ENCODE results near the gene METTL26. TPM values are rescaled to one million over a fixed set of nuclear protein-coding genes. Genes with fewer than 3 reads are reported as not detected.

METTL26 gene
- polyA plus RNA-seq, 2 donors = 73.2 to 94.3 TPM

DNA sequence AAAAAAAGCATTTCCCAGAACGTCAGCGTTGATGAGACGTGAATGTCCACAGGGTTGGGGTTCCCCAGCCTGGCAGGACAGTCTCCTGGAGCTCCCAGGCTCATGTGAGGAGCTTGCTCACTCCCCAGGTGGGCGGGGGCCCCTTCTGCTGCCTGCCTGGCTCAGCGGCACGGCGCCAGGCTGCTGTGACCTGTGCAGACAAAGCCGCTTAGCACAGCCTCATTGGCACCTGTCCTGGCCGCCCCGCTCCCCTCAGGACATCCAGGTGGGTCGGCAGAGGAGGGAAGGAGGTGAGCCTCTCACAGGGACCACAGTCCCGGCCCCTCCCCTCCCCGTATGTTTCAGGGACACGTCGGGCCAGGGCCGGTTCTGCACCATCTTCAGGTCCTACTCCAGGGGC lies 18.2 kb downstream of the METTL26 start:
- WGBS, 2 donors = 68 to 75% methylated on average over 15 to 16 of the region's 16 CpGs
- H3K4me3 ChIP-seq (ENCODE audit: low read depth in 1 of 2, low read length in 2 of 2) = no peak overlapping the region
- H3K27me3 ChIP-seq (ENCODE audit: control insufficient read depth in 1 of 2, insufficient read depth in 2 of 2, low read length in 2 of 2) = no peaks in the 10 kb centered on the region
- no peak overlapping the region for H3K27ac ChIP-seq (ENCODE audit: low read depth in 2 of 2, low read length in 1 of 2)
- no peaks in the 10 kb centered on the region for H3K9me3 ChIP-seq (ENCODE audit: control insufficient read depth in 2 of 2, insufficient read depth in 1 of 2, low read depth in 1 of 2, low read length in 1 of 2)
- H3K36me3 ChIP-seq (ENCODE audit: control insufficient read depth in 2 of 2, insufficient read depth in 2 of 2, low read length in 1 of 2) = peaks cover 3 to 19% of the 10 kb centered on the region in 2 donors
- H3K4me1 ChIP-seq (ENCODE audit: control insufficient read depth in 2 of 2, insufficient read depth in 2 of 2, low read length in 1 of 2) = peaks cover 6 to 14% of the 10 kb centered on the region in 2 donors

- H3K36me3 ChIP-seq (ENCODE audit: control insufficient read depth in 2 of 2, insufficient read depth in 2 of 2, low read length in 1 of 2) = peaks cover 3 to 19% of the 10 kb centered on the region in 2 donors
- no peak overlapping the region for H3K27ac ChIP-seq (ENCODE audit: low read depth in 2 of 2, low read length in 1 of 2)
- no peaks in the 10 kb centered on the region for H3K27me3 ChIP-seq (ENCODE audit: control insufficient read depth in 1 of 2, insufficient read depth in 2 of 2, low read length in 2 of 2)
These were observed 19.1 kb downstream of the METTL26 start for GRCh38 chr16:616733-617586.

DNA sequence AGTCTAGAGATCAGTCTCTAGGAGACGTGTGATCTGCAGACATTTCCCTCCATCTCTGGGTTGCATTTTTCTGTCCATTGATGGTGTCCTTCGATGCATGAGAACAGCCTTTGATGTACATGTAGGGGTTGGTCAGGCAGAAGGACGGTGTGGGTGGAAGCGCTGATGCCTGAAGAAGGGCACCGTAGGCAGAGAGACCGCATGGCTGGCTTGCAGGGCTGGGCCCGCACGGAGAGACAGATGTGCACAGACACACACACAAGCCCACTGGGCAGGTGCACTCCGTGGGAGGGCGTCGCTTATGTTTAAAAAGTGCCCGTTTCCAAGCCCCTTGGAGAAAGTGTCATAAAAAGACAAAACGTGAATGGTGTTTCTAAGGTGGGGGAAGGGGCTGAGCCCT lies 21.0 kb downstream of the METTL26 start:
- Histone ChIP-seq H3K9me3 (ENCODE audit: control insufficient read depth in 2 of 2, insufficient read depth in 1 of 2, low read depth in 1 of 2, low read length in 1 of 2) (no peaks in the 10 kb centered on the region), H3K4me3 (ENCODE audit: low read depth in 1 of 2, low read length in 2 of 2) (no peak overlapping the region), H3K4me1 (ENCODE audit: control insufficient read depth in 2 of 2, insufficient read depth in 2 of 2, low read length in 1 of 2) (peaks cover 2 to 13% of the 10 kb centered on the region in 2 donors), H3K27ac (ENCODE audit: low read depth in 2 of 2, low read length in 1 of 2) (no peak overlapping the region), H3K36me3 (ENCODE audit: control insufficient read depth in 2 of 2, insufficient read depth in 2 of 2, low read length in 1 of 2) (peaks cover 3 to 19% of the 10 kb centered on the region in 2 donors), H3K27me3 (ENCODE audit: control insufficient read depth in 1 of 2, insufficient read depth in 2 of 2, low read length in 2 of 2) (no peaks in the 10 kb centered on the region)
- 91 to 93% methylated on average over 13 of the region's 13 CpGs for WGBS, 2 donors

More at GRCh38 chr16:616733-617586, 19.1 kb downstream of the METTL26 start:
- Histone ChIP-seq H3K4me1 (ENCODE audit: control insufficient read depth in 2 of 2, insufficient read depth in 2 of 2, low read length in 1 of 2) (peaks cover 6 to 14% of the 10 kb centered on the region in 2 donors), H3K4me3 (ENCODE audit: low read depth in 1 of 2, low read length in 2 of 2) (no peak overlapping the region), H3K9me3 (ENCODE audit: control insufficient read depth in 2 of 2, insufficient read depth in 1 of 2, low read depth in 1 of 2, low read length in 1 of 2) (no peaks in the 10 kb centered on the region)
- WGBS, 2 donors = 92% methylated on average over 39 of the region's 39 CpGs

DNA sequence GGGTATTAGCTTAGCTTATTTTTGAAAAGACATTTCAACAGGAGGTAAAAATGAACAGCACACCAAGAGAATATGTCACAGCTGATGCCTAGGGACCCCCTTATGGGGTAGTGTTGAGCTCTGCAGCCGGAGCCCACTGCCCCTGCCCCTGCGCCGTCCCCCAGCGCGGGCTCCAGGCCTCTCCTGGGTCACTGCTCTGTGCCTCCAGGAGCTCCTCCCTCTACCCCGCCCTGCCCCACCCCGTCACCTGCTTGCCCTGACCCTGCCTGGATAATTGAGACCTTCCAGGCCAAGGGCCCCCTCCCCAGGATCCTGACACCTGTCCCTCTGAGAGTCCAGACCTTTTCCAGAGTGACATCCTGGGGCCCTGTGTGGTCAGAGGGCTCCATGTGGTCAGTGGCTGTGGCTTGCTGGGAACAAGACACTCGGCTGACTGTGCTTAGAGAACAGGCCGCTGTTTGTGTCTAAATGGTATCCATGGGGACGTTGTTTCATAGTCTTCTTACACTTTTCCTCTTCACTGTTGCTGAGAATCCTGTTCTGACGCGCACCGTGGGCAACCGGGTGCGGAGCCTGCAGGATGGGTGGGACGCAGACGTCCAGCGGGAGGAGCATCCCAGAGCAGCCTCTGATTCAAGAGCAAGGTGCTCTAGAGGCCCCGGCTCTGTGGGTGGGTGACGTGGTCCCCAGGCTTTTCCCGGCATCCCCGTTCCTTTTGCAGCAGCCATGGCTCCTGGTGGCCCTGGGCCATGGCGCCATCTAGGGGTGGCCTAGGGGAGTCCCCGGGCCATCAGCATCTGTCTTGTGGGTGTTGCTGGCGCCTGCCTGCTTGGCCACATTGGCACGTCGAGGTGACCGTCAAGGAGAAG lies 25.4 kb downstream of the METTL26 start:
- Histone ChIP-seq H3K27me3 (ENCODE audit: control insufficient read depth in 1 of 2, insufficient read depth in 2 of 2, low read length in 2 of 2) (no peaks in the 10 kb centered on the region), H3K4me3 (ENCODE audit: low read depth in 1 of 2, low read length in 2 of 2) (no peak overlapping the region), H3K27ac (ENCODE audit: low read depth in 2 of 2, low read length in 1 of 2) (no peak overlapping the region), H3K4me1 (ENCODE audit: control insufficient read depth in 2 of 2, insufficient read depth in 2 of 2, low read length in 1 of 2) (peaks cover 2 to 14% of the 10 kb centered on the region in 2 donors), H3K9me3 (ENCODE audit: control insufficient read depth in 2 of 2, insufficient read depth in 1 of 2, low read depth in 1 of 2, low read length in 1 of 2) (no peaks in the 10 kb centered on the region), H3K36me3 (ENCODE audit: control insufficient read depth in 2 of 2, insufficient read depth in 2 of 2, low read length in 1 of 2) (peaks cover 0 to 7% of the 10 kb centered on the region in 2 donors)
- 44 to 54% methylated on average over 28 of the region's 28 CpGs for WGBS, 2 donors

GRCh38 chr16:609984-610383 lies 26.1 kb downstream of the METTL26 start:
- Histone ChIP-seq H3K27me3 (ENCODE audit: control insufficient read depth in 1 of 2, insufficient read depth in 2 of 2, low read length in 2 of 2) (no peaks in the 10 kb centered on the region), H3K4me1 (ENCODE audit: control insufficient read depth in 2 of 2, insufficient read depth in 2 of 2, low read length in 1 of 2) (peaks cover 2 to 14% of the 10 kb centered on the region in 2 donors), H3K27ac (ENCODE audit: low read depth in 2 of 2, low read length in 1 of 2) (no peak overlapping the region), H3K4me3 (ENCODE audit: low read depth in 1 of 2, low read length in 2 of 2) (no peak overlapping the region), H3K36me3 (ENCODE audit: control insufficient read depth in 2 of 2, insufficient read depth in 2 of 2, low read length in 1 of 2) (peaks cover 0 to 3% of the 10 kb centered on the region in 2 donors), H3K9me3 (ENCODE audit: control insufficient read depth in 2 of 2, insufficient read depth in 1 of 2, low read depth in 1 of 2, low read length in 1 of 2) (peaks cover 0 to 5% of the 10 kb centered on the region in 2 donors)
- WGBS, 2 donors = 86 to 90% methylated on average over 14 of the region's 14 CpGs

GRCh38 chr16:609316-609715 lies 26.8 kb downstream of the METTL26 start:
- H3K4me3 ChIP-seq (ENCODE audit: low read depth in 1 of 2, low read length in 2 of 2) = no peak overlapping the region
- WGBS, 2 donors = 87 to 94% methylated on average over 13 of the region's 13 CpGs
- no peaks in the 10 kb centered on the region for H3K27me3 ChIP-seq (ENCODE audit: control insufficient read depth in 1 of 2, insufficient read depth in 2 of 2, low read length in 2 of 2)
- no peak overlapping the region for H3K27ac ChIP-seq (ENCODE audit: low read depth in 2 of 2, low read length in 1 of 2)
- H3K36me3 ChIP-seq (ENCODE audit: control insufficient read depth in 2 of 2, insufficient read depth in 2 of 2, low read length in 1 of 2) = peaks cover 0 to 3% of the 10 kb centered on the region in 2 donors
- peaks cover 2 to 14% of the 10 kb centered on the region in 2 donors for H3K4me1 ChIP-seq (ENCODE audit: control insufficient read depth in 2 of 2, insufficient read depth in 2 of 2, low read length in 1 of 2)
- H3K9me3 ChIP-seq (ENCODE audit: control insufficient read depth in 2 of 2, insufficient read depth in 1 of 2, low read depth in 1 of 2, low read length in 1 of 2) = peaks cover 0 to 5% of the 10 kb centered on the region in 2 donors

GRCh38 chr16:608019-608418 lies 28.1 kb downstream of the METTL26 start:
- Histone ChIP-seq H3K27ac (ENCODE audit: low read depth in 2 of 2, low read length in 1 of 2) (no peak overlapping the region), H3K36me3 (ENCODE audit: control insufficient read depth in 2 of 2, insufficient read depth in 2 of 2, low read length in 1 of 2) (no peaks in the 10 kb centered on the region), H3K4me3 (ENCODE audit: low read depth in 1 of 2, low read length in 2 of 2) (no peak overlapping the region), H3K4me1 (ENCODE audit: control insufficient read depth in 2 of 2, insufficient read depth in 2 of 2, low read length in 1 of 2) (peaks cover 0 to 14% of the 10 kb centered on the region in 2 donors), H3K27me3 (ENCODE audit: control insufficient read depth in 1 of 2, insufficient read depth in 2 of 2, low read length in 2 of 2) (no peaks in the 10 kb centered on the region), H3K9me3 (ENCODE audit: control insufficient read depth in 2 of 2, insufficient read depth in 1 of 2, low read depth in 1 of 2, low read length in 1 of 2) (peaks cover 0 to 5% of the 10 kb centered on the region in 2 donors)
- WGBS, 2 donors = 59 to 66% methylated on average over 10 of the region's 10 CpGs

DNA sequence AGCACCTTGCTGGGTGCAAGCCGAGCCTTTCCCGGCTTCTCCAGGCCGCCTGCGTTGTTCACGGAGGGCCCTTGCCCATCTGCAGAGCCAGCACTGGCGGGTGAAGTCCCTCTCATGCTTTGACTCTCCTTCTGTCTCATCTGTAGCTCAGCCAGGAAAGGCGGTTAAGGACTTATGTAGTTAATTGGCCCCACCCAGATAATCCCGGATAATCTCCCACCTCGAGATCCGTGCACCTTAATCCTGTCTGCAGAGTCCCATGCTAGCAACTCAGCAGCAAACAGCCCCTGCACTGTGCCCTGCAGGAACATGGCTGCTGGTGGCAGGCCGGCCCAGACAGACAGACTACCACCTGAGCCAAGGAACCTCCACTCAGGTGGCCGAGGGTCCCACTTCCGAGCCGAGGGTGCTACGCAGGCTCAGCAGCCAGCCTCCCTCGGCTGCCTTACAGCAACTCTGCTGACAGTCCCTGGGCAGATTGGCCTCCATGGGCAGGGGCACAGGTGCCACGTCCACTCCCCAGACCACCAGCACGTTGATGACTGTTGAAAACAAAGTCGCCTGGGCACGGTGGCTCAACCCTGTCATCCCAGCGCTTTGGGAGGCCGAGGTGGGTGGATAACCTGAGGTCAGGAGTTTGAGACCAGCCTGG lies 29.3 kb downstream of the METTL26 start:
- peaks cover 0 to 14% of the 10 kb centered on the region in 2 donors for H3K4me1 ChIP-seq (ENCODE audit: control insufficient read depth in 2 of 2, insufficient read depth in 2 of 2, low read length in 1 of 2)
- no peaks in the 10 kb centered on the region for H3K27me3 ChIP-seq (ENCODE audit: control insufficient read depth in 1 of 2, insufficient read depth in 2 of 2, low read length in 2 of 2)
- H3K9me3 ChIP-seq (ENCODE audit: control insufficient read depth in 2 of 2, insufficient read depth in 1 of 2, low read depth in 1 of 2, low read length in 1 of 2) = peaks cover 0 to 5% of the 10 kb centered on the region in 2 donors
- no peaks in the 10 kb centered on the region for H3K36me3 ChIP-seq (ENCODE audit: control insufficient read depth in 2 of 2, insufficient read depth in 2 of 2, low read length in 1 of 2)
- H3K27ac ChIP-seq (ENCODE audit: low read depth in 2 of 2, low read length in 1 of 2) = no peak overlapping the region
- H3K4me3 ChIP-seq (ENCODE audit: low read depth in 1 of 2, low read length in 2 of 2) = no peak overlapping the region
- WGBS, 2 donors = 91% methylated on average over 22 of the region's 22 CpGs

GRCh38 chr16:603933-604332 lies 32.2 kb downstream of the METTL26 start:
- 73 to 85% methylated on average over 5 of the region's 5 CpGs for WGBS, 2 donors
- H3K4me1 ChIP-seq (ENCODE audit: control insufficient read depth in 2 of 2, insufficient read depth in 2 of 2, low read length in 1 of 2) = peaks cover 0 to 10% of the 10 kb centered on the region in 2 donors
- peaks cover 0 to 5% of the 10 kb centered on the region in 2 donors for H3K9me3 ChIP-seq (ENCODE audit: control insufficient read depth in 2 of 2, insufficient read depth in 1 of 2, low read depth in 1 of 2, low read length in 1 of 2)
- H3K27ac ChIP-seq (ENCODE audit: low read depth in 2 of 2, low read length in 1 of 2) = no peak overlapping the region
- H3K27me3 ChIP-seq (ENCODE audit: control insufficient read depth in 1 of 2, insufficient read depth in 2 of 2, low read length in 2 of 2) = no peaks in the 10 kb centered on the region
- H3K36me3 ChIP-seq (ENCODE audit: control insufficient read depth in 2 of 2, insufficient read depth in 2 of 2, low read length in 1 of 2) = peaks cover 0 to 5% of the 10 kb centered on the region in 2 donors
- H3K4me3 ChIP-seq (ENCODE audit: low read depth in 1 of 2, low read length in 2 of 2) = no peak overlapping the region
